ENCODE measurements around the gene TXN2.
A peak's percentile ranks its signal among the peaks of the same experiment; 100 is the strongest.

TXN2 gene

DNA sequence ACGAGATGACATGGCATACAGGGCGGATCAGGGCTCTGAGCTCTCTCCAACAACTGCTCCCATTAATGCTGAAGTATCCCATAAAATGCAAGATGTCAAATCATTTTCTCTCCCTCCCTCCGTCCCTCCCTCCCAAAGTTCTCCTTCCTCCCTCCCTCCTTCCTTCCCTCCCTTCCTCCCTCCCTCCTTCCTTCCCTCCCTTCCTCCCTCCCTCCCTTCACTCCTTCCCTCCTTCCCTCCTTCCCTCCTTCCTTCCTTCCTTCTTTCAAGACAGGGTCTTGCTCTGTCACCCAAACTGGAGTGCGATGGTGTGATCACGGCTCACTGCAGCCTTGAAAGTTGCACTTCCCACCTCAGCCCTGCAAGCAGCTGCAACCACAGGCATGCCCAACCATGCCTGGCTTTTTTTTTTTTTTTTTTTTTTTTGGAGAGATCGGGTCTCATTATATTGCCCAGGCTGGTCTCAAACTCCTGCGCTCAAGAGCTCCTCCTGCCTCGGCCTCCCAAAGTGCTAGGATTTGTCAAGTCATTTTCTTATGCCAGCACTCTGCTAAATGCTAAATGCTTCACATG, 38.2 kb downstream of the TXN2 start:
- H3K9ac ChIP-seq, result no peak overlapping the region
- H3K4me1 ChIP-seq (ENCODE audit: low read depth, poor library complexity, severe bottlenecking), result peaks cover 43% of the 10 kb centered on the region
- H3K27me3 ChIP-seq (ENCODE audit: insufficient read depth, low read depth), result no peaks in the 10 kb centered on the region
- H3K27ac ChIP-seq, result no peak overlapping the region
- no peak overlapping the region for H2AFZ ChIP-seq (ENCODE audit: low read depth)
- no peak overlapping the region for H3K4me3 ChIP-seq (IDR thresholded peaks at IDR 0.05; ENCODE audit: insufficient read depth, low read depth, low read length)
- H4K20me1 ChIP-seq (ENCODE audit: insufficient read depth), result no peaks in the 10 kb centered on the region
- H3K4me2 ChIP-seq, result peak overlapping the region; percentile 27; the same call in 1 of the 2 replicates
- TF ChIP-seq, protein P1, sequence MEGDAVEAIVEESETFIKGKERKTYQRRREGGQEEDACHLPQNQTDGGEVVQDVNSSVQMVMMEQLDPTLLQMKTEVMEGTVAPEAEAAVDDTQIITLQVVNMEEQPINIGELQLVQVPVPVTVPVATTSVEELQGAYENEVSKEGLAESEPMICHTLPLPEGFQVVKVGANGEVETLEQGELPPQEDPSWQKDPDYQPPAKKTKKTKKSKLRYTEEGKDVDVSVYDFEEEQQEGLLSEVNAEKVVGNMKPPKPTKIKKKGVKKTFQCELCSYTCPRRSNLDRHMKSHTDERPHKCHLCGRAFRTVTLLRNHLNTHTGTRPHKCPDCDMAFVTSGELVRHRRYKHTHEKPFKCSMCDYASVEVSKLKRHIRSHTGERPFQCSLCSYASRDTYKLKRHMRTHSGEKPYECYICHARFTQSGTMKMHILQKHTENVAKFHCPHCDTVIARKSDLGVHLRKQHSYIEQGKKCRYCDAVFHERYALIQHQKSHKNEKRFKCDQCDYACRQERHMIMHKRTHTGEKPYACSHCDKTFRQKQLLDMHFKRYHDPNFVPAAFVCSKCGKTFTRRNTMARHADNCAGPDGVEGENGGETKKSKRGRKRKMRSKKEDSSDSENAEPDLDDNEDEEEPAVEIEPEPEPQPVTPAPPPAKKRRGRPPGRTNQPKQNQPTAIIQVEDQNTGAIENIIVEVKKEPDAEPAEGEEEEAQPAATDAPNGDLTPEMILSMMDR (conservative IDR thresholded peaks at IDR 0.05; ENCODE audit: low read depth, low read length), result no peak
- H3K36me3 ChIP-seq (ENCODE audit: insufficient read depth), result no peaks in the 10 kb centered on the region
- no peaks in the 10 kb centered on the region for H3K79me2 ChIP-seq (ENCODE audit: insufficient read depth, low read depth)

DNA sequence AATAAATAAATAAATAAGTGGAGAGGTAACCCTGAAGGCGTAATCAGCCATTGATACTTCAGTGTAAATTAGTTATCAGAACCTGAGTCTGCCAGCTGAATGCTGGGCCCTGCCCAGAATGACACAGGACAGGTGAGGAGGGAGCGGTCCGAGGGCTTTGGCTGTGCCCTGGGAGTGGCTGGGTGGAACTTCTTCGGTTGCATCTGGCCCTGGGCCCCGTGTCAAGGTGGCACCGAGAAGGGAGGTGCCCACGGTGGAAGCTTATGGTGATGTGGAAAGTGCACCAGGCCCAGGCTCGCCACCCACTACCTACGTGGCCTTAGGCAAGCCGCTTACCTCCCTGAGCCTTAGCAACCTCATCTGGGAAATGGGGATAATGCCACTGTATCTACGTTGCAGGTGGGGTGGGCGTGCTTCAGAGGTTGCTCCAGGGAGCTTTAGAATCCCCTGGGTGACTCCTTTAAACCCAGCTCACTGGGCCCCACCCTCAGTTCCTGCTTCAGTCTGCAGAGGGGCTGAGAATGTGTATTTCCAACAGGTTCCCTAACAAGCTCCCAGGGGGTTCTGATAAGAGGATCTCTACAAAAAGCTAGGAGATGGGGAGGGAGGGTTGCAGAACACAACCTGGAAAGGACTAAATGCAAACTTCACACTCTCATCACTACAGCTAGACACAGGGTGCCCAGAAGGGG, 38.8 kb downstream of the TXN2 start:
- Histone ChIP-seq H3K27ac (no peak overlapping the region), H3K27me3 (ENCODE audit: insufficient read depth, low read depth) (no peaks in the 10 kb centered on the region), H2AFZ (ENCODE audit: low read depth) (no peak overlapping the region), H3K4me2 (peak overlapping the region; percentile 27; the same call in 1 of the 2 replicates), H3K36me3 (ENCODE audit: insufficient read depth) (no peaks in the 10 kb centered on the region), H3K79me2 (ENCODE audit: insufficient read depth, low read depth) (no peaks in the 10 kb centered on the region), H4K20me1 (ENCODE audit: insufficient read depth) (no peaks in the 10 kb centered on the region), H3K4me3 (IDR thresholded peaks at IDR 0.05; ENCODE audit: insufficient read depth, low read depth, low read length) (no peak overlapping the region), H3K9ac (no peak overlapping the region), H3K4me1 (ENCODE audit: low read depth, poor library complexity, severe bottlenecking) (peaks cover 37% of the 10 kb centered on the region)
- TF ChIP-seq, protein P1 (conservative IDR thresholded peaks at IDR 0.05; ENCODE audit: low read depth, low read length), result no peak

- no peak overlapping the region for H3K4me3 ChIP-seq (IDR thresholded peaks at IDR 0.05; ENCODE audit: insufficient read depth, low read depth, low read length)
- H3K9ac ChIP-seq, result no peak overlapping the region
- no peaks in the 10 kb centered on the region for H4K20me1 ChIP-seq (ENCODE audit: insufficient read depth)
- H3K4me2 ChIP-seq, result no peak overlapping the region
- H3K27me3 ChIP-seq (ENCODE audit: insufficient read depth, low read depth), result no peaks in the 10 kb centered on the region
- no peaks in the 10 kb centered on the region for H3K36me3 ChIP-seq (ENCODE audit: insufficient read depth)
- TF ChIP-seq, protein P1 (conservative IDR thresholded peaks at IDR 0.05; ENCODE audit: low read depth, low read length), result no peak
- no peak overlapping the region for H3K27ac ChIP-seq
- H3K79me2 ChIP-seq (ENCODE audit: insufficient read depth, low read depth), result no peaks in the 10 kb centered on the region
- peaks cover 46% of the 10 kb centered on the region for H3K4me1 ChIP-seq (ENCODE audit: low read depth, poor library complexity, severe bottlenecking)
- no peak overlapping the region for H2AFZ ChIP-seq (ENCODE audit: low read depth)
Measured at GRCh38 chr22:36440429-36441002, 40.9 kb downstream of the TXN2 start.

GRCh38 chr22:36439481-36440271, 41.8 kb downstream of the TXN2 start:
- no peak overlapping the region for H2AFZ ChIP-seq (ENCODE audit: low read depth)
- H3K36me3 ChIP-seq (ENCODE audit: insufficient read depth), result no peaks in the 10 kb centered on the region
- H3K4me3 ChIP-seq (IDR thresholded peaks at IDR 0.05; ENCODE audit: insufficient read depth, low read depth, low read length), result no peak overlapping the region
- no peaks in the 10 kb centered on the region for H3K27me3 ChIP-seq (ENCODE audit: insufficient read depth, low read depth)
- no peaks in the 10 kb centered on the region for H3K79me2 ChIP-seq (ENCODE audit: insufficient read depth, low read depth)
- H3K4me1 ChIP-seq (ENCODE audit: low read depth, poor library complexity, severe bottlenecking), result peaks cover 47% of the 10 kb centered on the region
- no peak overlapping the region for H3K27ac ChIP-seq
- TF ChIP-seq, protein P1 (conservative IDR thresholded peaks at IDR 0.05; ENCODE audit: low read depth, low read length), result no peak
- H3K9ac ChIP-seq, result no peak overlapping the region
- no peaks in the 10 kb centered on the region for H4K20me1 ChIP-seq (ENCODE audit: insufficient read depth)
- no peak overlapping the region for H3K4me2 ChIP-seq

Data from KMS-11 (cell line).